Forelimb muscle (tissue), 1 donor: ENCODE data around the gene PPP1R3A. TPM values are rescaled to one million over a fixed set of nuclear protein-coding genes. Genes with fewer than 3 reads are reported as not detected.

Source experiments
- DNase-seq: peaks from one replicate; pipeline ENCODE4 v3.0.0-alpha.2; 2013; ENCODE audit warnings: low read depth
- polyA plus RNA-seq: library from polyadenylated mRNA; unstranded; fragments of 120-200 nt; gene quantifications from one replicate; pipeline ENCODE4 v1.2.1, GENCODE V29; 2013; ENCODE audit not compliant: insufficient read length

Gene PPP1R3A
- polyA plus RNA-seq, 1 donor = 39.8 TPM

GRCh38 chr7:113883096-113883495 is 35.7 kb downstream of the PPP1R3A start:
- DNase-seq = no peak

DNA sequence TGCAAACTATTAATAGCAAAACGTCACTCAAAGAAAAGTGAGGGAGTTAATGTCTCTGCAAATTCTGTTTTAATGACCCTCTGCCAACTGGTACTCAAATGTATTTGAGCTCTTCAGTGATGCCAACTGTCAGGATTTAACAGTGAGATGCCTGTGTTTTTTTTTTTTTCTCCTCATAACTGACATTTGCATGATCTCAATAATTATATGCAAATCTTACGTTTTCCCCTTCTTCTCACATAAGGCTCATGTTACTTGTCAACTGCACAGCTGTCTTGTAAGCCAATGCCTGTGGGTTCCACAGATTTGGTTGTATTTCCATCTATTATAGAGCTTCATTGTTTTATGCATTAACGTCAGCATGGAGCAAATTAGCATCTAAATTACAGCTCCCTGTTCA is 38.2 kb downstream of the PPP1R3A start:
- no peak for DNase-seq

DNA sequence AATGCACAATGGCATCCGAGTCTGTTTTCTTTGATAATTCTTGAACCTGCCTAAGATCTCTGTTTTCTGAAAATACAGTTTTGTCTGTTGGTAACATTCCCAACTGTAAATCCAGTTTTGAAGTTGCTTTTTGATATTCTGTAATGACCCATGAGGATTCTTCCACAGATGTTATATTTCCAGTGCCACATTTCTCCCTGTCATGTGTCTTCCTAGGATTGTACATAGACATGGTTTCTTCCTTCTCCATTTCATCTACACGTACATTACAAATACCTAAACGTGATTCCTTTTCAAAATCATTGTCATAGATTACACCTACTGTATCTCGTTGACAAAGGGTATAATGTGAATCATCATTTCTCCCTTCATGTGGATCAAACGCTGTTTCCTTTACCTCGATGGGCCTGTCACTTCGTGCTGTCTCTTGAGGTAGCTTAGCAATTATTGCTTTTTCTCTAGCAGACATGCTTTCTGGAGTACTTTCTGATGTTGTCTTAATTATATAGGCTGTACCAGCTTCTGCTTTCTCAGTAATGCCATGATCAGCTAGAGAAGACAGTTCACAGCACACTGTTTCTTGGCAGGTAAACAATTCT is 40.3 kb downstream of the PPP1R3A start:
- no peak for DNase-seq

GRCh38 chr7:113875224-113875623 is 43.6 kb downstream of the PPP1R3A start:
- DNase-seq = no peak

DNA sequence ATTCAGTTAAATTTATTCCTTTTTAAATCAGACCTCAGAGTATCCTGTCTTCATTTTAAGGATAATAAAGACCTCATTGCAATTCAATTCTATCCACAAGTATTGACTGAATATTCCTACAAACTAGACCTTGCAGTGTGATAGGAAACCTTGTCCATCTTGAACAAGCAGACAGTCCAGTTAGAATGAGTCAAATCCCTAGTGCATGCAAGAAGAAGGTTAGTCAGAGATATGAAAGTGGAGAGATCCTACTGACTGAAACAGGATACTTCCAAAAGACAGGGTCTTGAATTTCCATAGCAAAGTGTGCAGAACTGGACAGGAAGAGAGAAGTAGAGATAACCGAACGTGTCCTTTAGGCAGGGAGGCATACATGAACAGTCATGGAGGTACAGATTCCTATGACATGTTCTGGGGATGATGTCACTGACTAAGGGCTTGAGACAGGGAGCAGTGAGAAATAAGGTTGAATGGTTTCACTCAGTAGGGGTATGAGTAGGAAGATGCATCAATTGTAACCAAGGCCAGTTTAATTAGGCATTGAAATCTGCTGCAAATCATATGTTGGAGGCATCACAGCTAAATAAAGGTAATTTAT is 45.2 kb downstream of the PPP1R3A start:
- DNase-seq = no peak

GRCh38 chr7:113872981-113873380 is 45.8 kb downstream of the PPP1R3A start:
- no peak for DNase-seq

- DNase-seq = no peak
These were observed 51.5 kb downstream of the PPP1R3A start for GRCh38 chr7:113867325-113867724.

DNA sequence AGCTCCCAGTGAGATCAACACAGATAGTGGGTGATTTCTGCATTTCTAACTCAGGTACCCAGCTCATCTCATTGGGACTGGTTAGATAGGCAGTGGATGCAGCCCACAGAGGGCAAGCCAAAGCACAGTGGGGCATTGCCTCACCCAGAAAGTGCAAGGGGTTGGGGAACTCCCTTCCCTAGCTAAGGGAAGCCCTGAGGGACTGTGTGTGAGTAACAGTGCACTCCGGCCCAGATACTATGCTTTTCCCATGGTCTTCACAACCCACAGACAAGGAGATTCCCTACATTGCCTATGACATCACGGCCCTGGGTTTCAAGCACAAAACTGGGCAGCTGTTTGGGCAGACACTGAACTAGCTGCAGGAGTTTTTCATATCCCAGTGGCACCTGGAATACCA is 62.8 kb downstream of the PPP1R3A start:
- DNase-seq = no peak

DNA sequence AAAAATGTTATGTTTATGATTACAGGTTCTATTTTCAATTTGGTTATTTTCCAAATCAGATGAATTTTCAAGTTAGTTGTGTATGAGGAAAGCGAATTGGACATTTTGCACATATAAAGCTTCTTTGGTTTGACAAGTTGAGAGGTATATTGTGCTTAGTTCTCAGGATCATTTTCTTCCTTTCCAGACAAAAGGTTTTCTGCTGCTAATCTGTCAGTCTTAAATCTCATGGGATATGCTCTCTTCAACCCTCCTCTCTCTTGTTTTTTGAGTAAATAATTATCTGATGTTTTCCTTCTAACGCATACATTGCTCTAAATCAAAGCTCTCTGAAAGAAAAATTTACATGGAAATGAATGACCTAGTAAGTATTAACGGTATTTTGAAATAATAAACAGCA is 77.9 kb downstream of the PPP1R3A start:
- no peak for DNase-seq

DNA sequence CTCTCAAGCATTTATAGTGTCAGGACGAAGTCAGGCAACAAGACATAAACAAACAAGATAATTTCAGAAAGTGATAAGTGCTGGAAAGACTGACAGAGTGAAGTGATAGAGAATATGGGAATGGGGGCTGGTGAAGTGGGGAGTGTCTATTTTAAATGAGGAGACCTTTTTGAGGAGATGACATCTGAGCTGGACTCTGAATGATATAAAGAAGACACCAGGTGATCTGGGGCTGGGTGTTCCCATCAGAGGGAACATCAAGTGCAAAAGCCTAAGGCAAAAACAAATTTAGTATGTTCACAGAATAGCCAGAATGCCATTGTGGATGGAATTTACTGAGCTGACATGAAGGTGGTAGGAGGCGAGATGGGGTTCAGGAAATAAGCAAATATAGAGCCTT is 83.4 kb downstream of the PPP1R3A start:
- DNase-seq = no peak

GRCh38 chr7:113832196-113832745 is 86.5 kb downstream of the PPP1R3A start:
- DNase-seq = no peak

GRCh38 chr7:113831556-113831955 is 87.3 kb downstream of the PPP1R3A start:
- DNase-seq = no peak

- DNase-seq = no peak
These were observed 90.2 kb downstream of the PPP1R3A start for GRCh38 chr7:113828581-113828980.
